HepG2 (cell line): ENCODE results near the gene TNS1. TPM values are rescaled to one million over a fixed set of nuclear protein-coding genes. Genes with fewer than 3 reads are reported as not detected.

Experiments
- FOXC1 ChIP-seq: sonication (generic); formaldehyde crosslinking; IDR thresholded peaks from 2 replicates; pipeline ENCODE4 v1.8.0; 2022; ENCODE audit warnings: mild to moderate bottlenecking, missing genetic modification reagents, borderline replicate concordance
- KLF11 ChIP-seq: IDR thresholded peaks from 2 replicates; pipeline ENCODE4 v1.6.1; 2016; ENCODE audit warnings: missing compliant biosample characterization
- NFE2 ChIP-seq: sonication (generic); formaldehyde crosslinking; IDR thresholded peaks from 2 replicates; pipeline ENCODE4 v1.4.0; 2020; ENCODE audit warnings: missing genetic modification reagents
- SALL2 ChIP-seq: sonication (generic); formaldehyde crosslinking; IDR thresholded peaks from 2 replicates; pipeline ENCODE4 v1.8.1; 2023; ENCODE audit warnings: mild to moderate bottlenecking, missing genetic modification reagents, inconsistent platforms
- SKI ChIP-seq: fragments of 450-650 bp; IDR thresholded peaks from one replicate; pipeline ENCODE4 v1.6.1; 2018; ENCODE audit warnings: mild to moderate bottlenecking; ENCODE audit not compliant: partially characterized antibody
- SNRNP70 ChIP-seq: fragments of 200-400 bp; formaldehyde crosslinking; IDR thresholded peaks from 2 replicates; pipeline ENCODE4 v1.6.1; 2017; ENCODE audit warnings: mild to moderate bottlenecking, low read depth, low read length, moderate library complexity
- SOX13 ChIP-seq, 3 experiments: fragments of 450-650 bp in 1 of 3; sonication (generic) in 1 of 3; formaldehyde crosslinking in 1 of 3; IDR thresholded peaks in 2 of 3; conservative IDR thresholded peaks in 1 of 3; 2 replicates each; pipeline versions ENCODE4 v1.5.0 to v1.6.1; 2016 to 2020; ENCODE audit warnings: antibody characterized with exemption in 1 of 3, mild to moderate bottlenecking in 1 of 3, missing compliant biosample characterization in 1 of 3, missing genetic modification reagents in 1 of 3, moderate library complexity in 1 of 3
- TRIM24 ChIP-seq: sonication (generic); formaldehyde crosslinking; IDR thresholded peaks from 2 replicates; pipeline ENCODE4 v1.8.0; 2022; ENCODE audit warnings: mild to moderate bottlenecking, missing genetic modification reagents
- ZFP41 ChIP-seq: sonication (generic); formaldehyde crosslinking; IDR thresholded peaks from 2 replicates; pipeline ENCODE4 v1.4.0; 2020; ENCODE audit warnings: mild to moderate bottlenecking, missing genetic modification reagents, borderline replicate concordance
- ZNF224 ChIP-seq: sonication (generic); formaldehyde crosslinking; IDR thresholded peaks from 2 replicates; pipeline ENCODE4 v1.5.0; 2020; ENCODE audit warnings: mild to moderate bottlenecking, missing genetic modification reagents
- ZNF550 ChIP-seq: sonication (generic); formaldehyde crosslinking; IDR thresholded peaks from 2 replicates; pipeline ENCODE4 v1.4.0; 2020; ENCODE audit warnings: mild to moderate bottlenecking, missing genetic modification reagents, borderline replicate concordance
- ZNF616 ChIP-seq: sonication (generic); formaldehyde crosslinking; IDR thresholded peaks from 2 replicates; pipeline ENCODE4 v1.5.0; 2020; ENCODE audit warnings: low read depth, mild to moderate bottlenecking, missing genetic modification reagents
- ZNF782 ChIP-seq: sonication (generic); formaldehyde crosslinking; IDR thresholded peaks from 2 replicates; pipeline ENCODE4 v1.4.0; 2020; ENCODE audit warnings: missing genetic modification reagents, mild to moderate bottlenecking, borderline replicate concordance
- ZNF850 ChIP-seq: sonication (generic); formaldehyde crosslinking; conservative IDR thresholded peaks from 2 replicates; pipeline ENCODE4 v1.9.0; 2021; ENCODE audit warnings: mild to moderate bottlenecking, missing genetic modification reagents
- ZSCAN22 ChIP-seq: sonication (generic); formaldehyde crosslinking; IDR thresholded peaks from 2 replicates; pipeline ENCODE4 v1.4.0; 2020; ENCODE audit warnings: mild to moderate bottlenecking, missing genetic modification reagents
- polyA plus RNA-seq, 8 experiments: library from polyadenylated mRNA; depleted of rRNA in 3 of 8; stranded (reverse) in 7 of 8; unstranded in 1 of 8; fragments of >200 nt; fragmentation: Illumina TruSeq in 4 of 8; extraction: Trizol in 4 of 8; gene quantifications; 2 replicates each; pipeline versions ENCODE4 v1.2.1 to v1.2.3, GENCODE V29; 2011 to 2016; ENCODE audit warnings: low read depth in 4 of 8, missing spikeins in 1 of 8, mixed read lengths in 1 of 8; ENCODE audit not compliant: insufficient read depth in 1 of 8
- total RNA-seq, 5 experiments: library from RNA; depleted of rRNA; stranded (reverse); fragments of >200 nt; fragmentation: Illumina TruSeq; extraction: Trizol; gene quantifications; 2 replicates each; pipeline ENCODE4 v1.2.3, GENCODE V29; 2016; ENCODE audit warnings: low read depth in 1 of 5
- TF ChIP-seq, protein P1 (sequence below): sonication (generic); formaldehyde crosslinking; IDR thresholded peaks from 2 replicates; pipeline ENCODE4 v1.9.0; 2021; ENCODE audit warnings: missing genetic modification reagents, mild to moderate bottlenecking, borderline replicate concordance
- TF ChIP-seq, protein P2 (sequence below): IDR thresholded peaks from 2 replicates; pipeline ENCODE4 v1.4.0; 2020; ENCODE audit warnings: mild to moderate bottlenecking, missing genetic modification reagents
- TF ChIP-seq, protein P3 (sequence below): sonication (generic); formaldehyde crosslinking; IDR thresholded peaks from 2 replicates; pipeline ENCODE4 v1.8.0; 2023; ENCODE audit warnings: mild to moderate bottlenecking, missing genetic modification reagents
- TF ChIP-seq, protein P4 (sequence below): sonication (generic); formaldehyde crosslinking; IDR thresholded peaks from 2 replicates; pipeline ENCODE4 v1.5.0; 2020; ENCODE audit warnings: mild to moderate bottlenecking, missing genetic modification reagents

Gene TNS1
- total and polyA plus RNA-seq, 2 of the 13 experiments (the other 11 are each of a cell fraction or from before 2014, with no cell fraction given), result 1.9 to 118 TPM

DNA sequence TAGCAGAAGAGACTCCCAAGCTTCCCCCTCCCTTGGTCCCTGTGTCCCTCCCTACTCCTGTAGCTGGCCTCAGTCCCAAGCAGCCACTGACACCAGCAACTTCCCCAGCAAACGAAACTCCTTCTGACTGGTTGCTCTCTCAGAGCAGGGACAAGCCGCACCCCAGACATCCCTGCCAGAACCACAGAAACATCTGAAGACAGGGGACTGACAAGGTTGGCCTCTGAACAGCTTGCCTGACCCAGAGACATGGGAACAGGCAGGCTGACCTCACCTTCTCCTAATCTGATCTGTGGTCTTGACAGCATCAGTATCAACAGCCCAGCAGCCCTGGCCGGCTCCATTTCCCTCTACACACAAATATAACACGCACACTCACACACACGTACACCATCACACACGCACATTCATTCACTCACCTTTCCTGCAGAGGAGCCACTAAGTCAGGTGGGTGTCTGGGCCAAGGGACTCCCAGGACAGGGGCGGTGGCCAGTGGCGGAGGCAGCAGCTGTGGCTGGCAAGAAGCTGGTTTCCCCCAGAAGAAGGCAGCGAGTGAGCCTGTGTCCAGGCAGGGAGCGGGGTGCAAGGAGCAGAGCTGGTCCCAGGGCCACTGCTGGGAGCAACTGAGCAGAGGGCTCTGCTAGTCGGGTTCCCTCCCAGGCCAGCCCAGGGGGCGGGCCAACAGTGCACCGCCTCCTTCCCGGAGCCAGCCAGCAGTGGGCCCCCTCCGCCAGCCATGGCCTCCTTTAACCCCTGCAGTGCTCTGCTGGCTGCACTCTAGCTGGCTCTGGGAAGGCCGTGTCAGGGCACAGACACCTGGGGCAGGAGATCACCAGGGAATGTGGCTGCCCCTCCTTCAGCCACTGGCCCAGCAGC lies 59.1 kb downstream of the TNS1 start (continued):
- TF ChIP-seq NFE2, result no peak
- TF ChIP-seq, protein P1, sequence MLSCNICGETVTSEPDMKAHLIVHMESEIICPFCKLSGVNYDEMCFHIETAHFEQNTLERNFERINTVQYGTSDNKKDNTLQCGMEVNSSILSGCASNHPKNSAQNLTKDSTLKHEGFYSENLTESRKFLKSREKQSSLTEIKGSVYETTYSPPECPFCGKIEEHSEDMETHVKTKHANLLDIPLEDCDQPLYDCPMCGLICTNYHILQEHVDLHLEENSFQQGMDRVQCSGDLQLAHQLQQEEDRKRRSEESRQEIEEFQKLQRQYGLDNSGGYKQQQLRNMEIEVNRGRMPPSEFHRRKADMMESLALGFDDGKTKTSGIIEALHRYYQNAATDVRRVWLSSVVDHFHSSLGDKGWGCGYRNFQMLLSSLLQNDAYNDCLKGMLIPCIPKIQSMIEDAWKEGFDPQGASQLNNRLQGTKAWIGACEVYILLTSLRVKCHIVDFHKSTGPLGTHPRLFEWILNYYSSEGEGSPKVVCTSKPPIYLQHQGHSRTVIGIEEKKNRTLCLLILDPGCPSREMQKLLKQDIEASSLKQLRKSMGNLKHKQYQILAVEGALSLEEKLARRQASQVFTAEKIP, result no peak
- no peak for TF ChIP-seq KLF11
- TF ChIP-seq, protein P2, sequence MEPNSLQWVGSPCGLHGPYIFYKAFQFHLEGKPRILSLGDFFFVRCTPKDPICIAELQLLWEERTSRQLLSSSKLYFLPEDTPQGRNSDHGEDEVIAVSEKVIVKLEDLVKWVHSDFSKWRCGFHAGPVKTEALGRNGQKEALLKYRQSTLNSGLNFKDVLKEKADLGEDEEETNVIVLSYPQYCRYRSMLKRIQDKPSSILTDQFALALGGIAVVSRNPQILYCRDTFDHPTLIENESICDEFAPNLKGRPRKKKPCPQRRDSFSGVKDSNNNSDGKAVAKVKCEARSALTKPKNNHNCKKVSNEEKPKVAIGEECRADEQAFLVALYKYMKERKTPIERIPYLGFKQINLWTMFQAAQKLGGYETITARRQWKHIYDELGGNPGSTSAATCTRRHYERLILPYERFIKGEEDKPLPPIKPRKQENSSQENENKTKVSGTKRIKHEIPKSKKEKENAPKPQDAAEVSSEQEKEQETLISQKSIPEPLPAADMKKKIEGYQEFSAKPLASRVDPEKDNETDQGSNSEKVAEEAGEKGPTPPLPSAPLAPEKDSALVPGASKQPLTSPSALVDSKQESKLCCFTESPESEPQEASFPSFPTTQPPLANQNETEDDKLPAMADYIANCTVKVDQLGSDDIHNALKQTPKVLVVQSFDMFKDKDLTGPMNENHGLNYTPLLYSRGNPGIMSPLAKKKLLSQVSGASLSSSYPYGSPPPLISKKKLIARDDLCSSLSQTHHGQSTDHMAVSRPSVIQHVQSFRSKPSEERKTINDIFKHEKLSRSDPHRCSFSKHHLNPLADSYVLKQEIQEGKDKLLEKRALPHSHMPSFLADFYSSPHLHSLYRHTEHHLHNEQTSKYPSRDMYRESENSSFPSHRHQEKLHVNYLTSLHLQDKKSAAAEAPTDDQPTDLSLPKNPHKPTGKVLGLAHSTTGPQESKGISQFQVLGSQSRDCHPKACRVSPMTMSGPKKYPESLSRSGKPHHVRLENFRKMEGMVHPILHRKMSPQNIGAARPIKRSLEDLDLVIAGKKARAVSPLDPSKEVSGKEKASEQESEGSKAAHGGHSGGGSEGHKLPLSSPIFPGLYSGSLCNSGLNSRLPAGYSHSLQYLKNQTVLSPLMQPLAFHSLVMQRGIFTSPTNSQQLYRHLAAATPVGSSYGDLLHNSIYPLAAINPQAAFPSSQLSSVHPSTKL (CRISPR knock-in tag), result peak; percentile 69; the same call in 1 of the 2 replicates
- no peak; the same call in 1 of the 2 replicates for TF ChIP-seq ZNF550
- 0 out of 2 replicates have a peak, but pooled peaks have one; percentile 48 for TF ChIP-seq SALL2 (CRISPR knock-in tag)
- TF ChIP-seq FOXC1 (CRISPR knock-in tag), result no peak; the same call in 1 of the 2 replicates
- TF ChIP-seq ZNF850 (CRISPR knock-in tag), result no peak
- TF ChIP-seq SOX13 (IDR thresholded peaks at IDR 0.05), result no peak
- peak in 1 of 2 experiments; percentile 45; a peak in 1 of 4 replicates for TF ChIP-seq SOX13 (CRISPR knock-in tag; conservative IDR thresholded peaks at IDR 0.05 in 1 of 2, IDR thresholded peaks at IDR 0.05 in 1 of 2)
- TF ChIP-seq, protein P3, sequence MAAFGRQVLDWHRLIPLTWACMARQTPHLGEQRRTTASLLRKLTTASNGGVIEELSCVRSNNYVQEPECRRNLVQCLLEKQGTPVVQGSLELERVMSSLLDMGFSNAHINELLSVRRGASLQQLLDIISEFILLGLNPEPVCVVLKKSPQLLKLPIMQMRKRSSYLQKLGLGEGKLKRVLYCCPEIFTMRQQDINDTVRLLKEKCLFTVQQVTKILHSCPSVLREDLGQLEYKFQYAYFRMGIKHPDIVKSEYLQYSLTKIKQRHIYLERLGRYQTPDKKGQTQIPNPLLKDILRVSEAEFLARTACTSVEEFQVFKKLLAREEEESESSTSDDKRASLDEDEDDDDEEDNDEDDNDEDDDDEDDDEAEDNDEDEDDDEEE (CRISPR knock-in tag), result peak; percentile 88; the same call in 1 of the 2 replicates
- peak; percentile 84; the same call in 1 of the 2 replicates for TF ChIP-seq ZFP41 (CRISPR knock-in tag)
- TF ChIP-seq ZNF616 (CRISPR knock-in tag), result no peak
- TF ChIP-seq ZSCAN22 (CRISPR knock-in tag), result no peak
- no peak for TF ChIP-seq SNRNP70
- TF ChIP-seq, protein P4, sequence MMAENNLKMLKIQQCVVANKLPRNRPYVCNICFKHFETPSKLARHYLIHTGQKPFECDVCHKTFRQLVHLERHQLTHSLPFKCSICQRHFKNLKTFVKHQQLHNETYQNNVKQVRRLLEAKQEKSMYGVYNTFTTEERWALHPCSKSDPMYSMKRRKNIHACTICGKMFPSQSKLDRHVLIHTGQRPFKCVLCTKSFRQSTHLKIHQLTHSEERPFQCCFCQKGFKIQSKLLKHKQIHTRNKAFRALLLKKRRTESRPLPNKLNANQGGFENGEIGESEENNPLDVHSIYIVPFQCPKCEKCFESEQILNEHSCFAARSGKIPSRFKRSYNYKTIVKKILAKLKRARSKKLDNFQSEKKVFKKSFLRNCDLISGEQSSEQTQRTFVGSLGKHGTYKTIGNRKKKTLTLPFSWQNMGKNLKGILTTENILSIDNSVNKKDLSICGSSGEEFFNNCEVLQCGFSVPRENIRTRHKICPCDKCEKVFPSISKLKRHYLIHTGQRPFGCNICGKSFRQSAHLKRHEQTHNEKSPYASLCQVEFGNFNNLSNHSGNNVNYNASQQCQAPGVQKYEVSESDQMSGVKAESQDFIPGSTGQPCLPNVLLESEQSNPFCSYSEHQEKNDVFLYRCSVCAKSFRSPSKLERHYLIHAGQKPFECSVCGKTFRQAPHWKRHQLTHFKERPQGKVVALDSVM (CRISPR knock-in tag), result 0 out of 2 replicates have a peak, but pooled peaks have one; percentile 31
- TF ChIP-seq TRIM24 (CRISPR knock-in tag), result no peak
- TF ChIP-seq SKI, result peak; percentile 38
- peak; percentile 68; the same call in 1 of the 2 replicates for TF ChIP-seq ZNF224 (CRISPR knock-in tag)
- TF ChIP-seq ZNF782 (CRISPR knock-in tag), result 0 out of 2 replicates have a peak, but pooled peaks have one; percentile 60
